22Rv1 (cell line): ENCODE measurements around the gene SPATC1L.

Experiments
- ZFX ChIP-seq: fragments of 450-650 bp; IDR thresholded peaks from 2 replicates; pipeline ENCODE4 v1.6.1; 2017; ENCODE audit warnings: antibody characterized with exemption, borderline replicate concordance
- TF ChIP-seq, protein P1 (sequence below): fragments of 450-650 bp; IDR thresholded peaks from 2 replicates; pipeline ENCODE4 v1.5.1; 2017; ENCODE audit warnings: mild to moderate bottlenecking

DNA sequence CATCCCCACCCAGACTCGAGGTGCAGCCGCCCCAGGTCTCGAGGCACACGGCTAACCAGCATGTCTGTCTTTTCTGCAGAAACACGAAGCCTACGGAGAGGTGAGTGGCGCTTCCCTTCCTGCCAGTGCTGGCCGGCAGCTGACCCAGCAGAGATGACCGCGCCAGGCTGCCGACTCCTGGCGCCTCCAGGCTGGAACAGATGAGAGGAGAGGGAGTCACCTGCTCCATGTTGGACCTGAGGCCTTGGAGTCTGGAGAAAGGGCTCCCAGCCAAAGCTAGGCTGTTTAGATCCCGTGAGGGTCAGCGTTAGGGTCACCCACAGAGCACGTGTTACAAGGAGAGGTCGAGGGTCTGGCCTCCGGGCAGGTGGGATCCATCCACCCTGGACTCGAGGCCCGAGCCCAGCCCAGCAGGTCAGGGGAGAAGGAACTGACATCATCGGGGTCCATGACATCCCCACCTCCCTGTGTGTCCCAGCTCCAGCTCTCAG lies 71.5 kb downstream of the SPATC1L start:
- TF ChIP-seq, protein P1, sequence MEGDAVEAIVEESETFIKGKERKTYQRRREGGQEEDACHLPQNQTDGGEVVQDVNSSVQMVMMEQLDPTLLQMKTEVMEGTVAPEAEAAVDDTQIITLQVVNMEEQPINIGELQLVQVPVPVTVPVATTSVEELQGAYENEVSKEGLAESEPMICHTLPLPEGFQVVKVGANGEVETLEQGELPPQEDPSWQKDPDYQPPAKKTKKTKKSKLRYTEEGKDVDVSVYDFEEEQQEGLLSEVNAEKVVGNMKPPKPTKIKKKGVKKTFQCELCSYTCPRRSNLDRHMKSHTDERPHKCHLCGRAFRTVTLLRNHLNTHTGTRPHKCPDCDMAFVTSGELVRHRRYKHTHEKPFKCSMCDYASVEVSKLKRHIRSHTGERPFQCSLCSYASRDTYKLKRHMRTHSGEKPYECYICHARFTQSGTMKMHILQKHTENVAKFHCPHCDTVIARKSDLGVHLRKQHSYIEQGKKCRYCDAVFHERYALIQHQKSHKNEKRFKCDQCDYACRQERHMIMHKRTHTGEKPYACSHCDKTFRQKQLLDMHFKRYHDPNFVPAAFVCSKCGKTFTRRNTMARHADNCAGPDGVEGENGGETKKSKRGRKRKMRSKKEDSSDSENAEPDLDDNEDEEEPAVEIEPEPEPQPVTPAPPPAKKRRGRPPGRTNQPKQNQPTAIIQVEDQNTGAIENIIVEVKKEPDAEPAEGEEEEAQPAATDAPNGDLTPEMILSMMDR = no peak
- TF ChIP-seq ZFX = no peak
